Mammary epithelial cell (primary cell): Measurements from ENCODE around the gene PRPF18.

Source experiments
- EZH2 ChIP-seq: IDR thresholded peaks from 2 replicates; pipeline ENCODE4 v1.6.1; 2012; ENCODE audit warnings: low read length, inconsistent platforms, borderline replicate concordance
- TF ChIP-seq, protein P1 (sequence below), 2 donors: IDR thresholded peaks in 1 of 2; conservative IDR thresholded peaks in 1 of 2; 2 replicates each; pipeline ENCODE4 v1.5.1; 2011 to 2012; ENCODE audit warnings: inconsistent platforms in 2 of 2, low read length in 2 of 2, mild to moderate bottlenecking in 2 of 2, control low read depth in 1 of 2, low read depth in 1 of 2; ENCODE audit not compliant: insufficient read depth in 1 of 2; ENCODE audit errors: extremely low read depth in 1 of 2

DNA sequence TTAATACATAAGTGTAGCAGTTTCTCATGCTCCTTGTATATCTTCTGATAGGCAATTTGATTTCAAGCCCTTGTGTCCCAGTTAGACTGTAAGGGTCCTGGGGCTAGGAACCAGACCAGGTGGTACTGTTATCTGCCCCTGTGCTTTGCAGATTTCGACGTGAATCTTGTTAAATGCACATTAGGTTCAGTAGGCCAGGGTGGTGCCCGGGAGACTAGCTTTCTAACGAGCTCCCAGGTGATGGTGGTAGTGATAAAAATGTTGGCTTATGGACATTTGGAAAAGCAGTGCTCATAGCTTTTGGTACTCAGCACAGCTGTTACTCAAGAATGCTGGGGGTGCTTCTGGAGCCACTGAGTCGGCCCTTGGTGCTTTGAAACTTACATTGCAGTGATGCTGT is 64.2 kb downstream of the PRPF18 start:
- no peak for TF ChIP-seq EZH2
- TF ChIP-seq, protein P1, sequence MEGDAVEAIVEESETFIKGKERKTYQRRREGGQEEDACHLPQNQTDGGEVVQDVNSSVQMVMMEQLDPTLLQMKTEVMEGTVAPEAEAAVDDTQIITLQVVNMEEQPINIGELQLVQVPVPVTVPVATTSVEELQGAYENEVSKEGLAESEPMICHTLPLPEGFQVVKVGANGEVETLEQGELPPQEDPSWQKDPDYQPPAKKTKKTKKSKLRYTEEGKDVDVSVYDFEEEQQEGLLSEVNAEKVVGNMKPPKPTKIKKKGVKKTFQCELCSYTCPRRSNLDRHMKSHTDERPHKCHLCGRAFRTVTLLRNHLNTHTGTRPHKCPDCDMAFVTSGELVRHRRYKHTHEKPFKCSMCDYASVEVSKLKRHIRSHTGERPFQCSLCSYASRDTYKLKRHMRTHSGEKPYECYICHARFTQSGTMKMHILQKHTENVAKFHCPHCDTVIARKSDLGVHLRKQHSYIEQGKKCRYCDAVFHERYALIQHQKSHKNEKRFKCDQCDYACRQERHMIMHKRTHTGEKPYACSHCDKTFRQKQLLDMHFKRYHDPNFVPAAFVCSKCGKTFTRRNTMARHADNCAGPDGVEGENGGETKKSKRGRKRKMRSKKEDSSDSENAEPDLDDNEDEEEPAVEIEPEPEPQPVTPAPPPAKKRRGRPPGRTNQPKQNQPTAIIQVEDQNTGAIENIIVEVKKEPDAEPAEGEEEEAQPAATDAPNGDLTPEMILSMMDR (conservative IDR thresholded peaks at IDR 0.05 in 1 of 2, IDR thresholded peaks at IDR 0.05 in 1 of 2; ENCODE audit: extremely low read depth in 1 of 2, insufficient read depth in 1 of 2, low read depth in 1 of 2, low read length in 2 of 2), result no peak
